Peyer's patch (tissue), 4 donors: ENCODE results near the gene ACTMAP. TPM values are rescaled to one million over a fixed set of nuclear protein-coding genes. Genes with fewer than 3 reads are reported as not detected.

ENCODE experiments used
- DNase-seq, 3 donors: peaks; one replicate each; pipeline ENCODE4 v3.0.0-alpha.2; 2017 to 2019
- H3K27ac ChIP-seq, 4 donors: fragments of 200-600 bp; sonication (generic); one replicate each; pipeline ENCODE4 v1.5.1; 2016 to 2019
- H3K27me3 ChIP-seq, 2 donors: fragments of 200-600 bp; sonication (generic); one replicate each; pipeline ENCODE4 v1.5.1; 2019
- H3K36me3 ChIP-seq, 3 donors: fragments of 200-600 bp; sonication (generic); one replicate each; pipeline ENCODE4 v1.5.1; 2016 to 2019
- H3K4me1 ChIP-seq, 4 donors: fragments of 200-600 bp; sonication (generic); one replicate each; pipeline ENCODE4 v1.5.1; 2016 to 2019
- H3K4me3 ChIP-seq, 4 donors: fragments of 200-600 bp; sonication (generic); 1 replicate in 3 of 4; 2 replicates in 1 of 4; pipeline ENCODE4 v1.5.1; 2016 to 2019; ENCODE audit warnings: mild to moderate bottlenecking in 1 of 4
- H3K9me3 ChIP-seq, 4 donors: fragments of 200-600 bp; sonication (generic); one replicate each; pipeline ENCODE4 v1.5.1; 2016 to 2019; ENCODE audit warnings: mild to moderate bottlenecking in 1 of 4
- POLR2A ChIP-seq, 2 donors: fragments of 450-650 bp; IDR thresholded peaks; one replicate each; pipeline ENCODE4 v1.5.1; 2017; ENCODE audit warnings: antibody characterized with exemption in 2 of 2, mild to moderate bottlenecking in 2 of 2, moderate library complexity in 2 of 2
- total RNA-seq, 4 donors: library from RNA; depleted of rRNA; stranded (reverse); fragments of >200 nt; gene quantifications; one replicate each; pipeline ENCODE4 v1.1.0, GENCODE V29; 2016
- TF ChIP-seq, protein P1 (sequence below), 6 experiments: fragments of 450-650 bp in 4 of 6; fragments of 200-600 bp in 2 of 6; sonication (generic) in 1 of 6; IDR thresholded peaks; one replicate each; pipeline ENCODE4 v1.5.1; 2017 to 2019; ENCODE audit warnings: antibody characterized with exemption in 6 of 6, mild to moderate bottlenecking in 3 of 6, moderate library complexity in 1 of 6

The ACTMAP gene
- total RNA-seq, 4 donors from 2014 or later = 7.4 to 33.0 (median 21.6) TPM

DNA sequence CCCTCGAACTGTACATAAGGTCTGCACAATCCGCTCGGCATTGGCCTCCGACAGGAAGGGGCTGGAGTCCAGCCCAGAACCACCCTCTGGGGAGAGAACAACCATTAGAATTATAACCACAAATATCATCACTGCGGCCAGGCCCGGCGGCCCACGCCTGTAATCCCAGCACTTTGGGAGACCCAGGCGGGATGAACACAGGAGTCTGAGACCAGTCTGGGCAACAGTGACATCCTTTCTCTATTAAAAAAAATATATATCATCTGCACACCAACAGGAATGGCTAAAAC, 45.0 kb downstream of the ACTMAP start:
- TF ChIP-seq, protein P1, sequence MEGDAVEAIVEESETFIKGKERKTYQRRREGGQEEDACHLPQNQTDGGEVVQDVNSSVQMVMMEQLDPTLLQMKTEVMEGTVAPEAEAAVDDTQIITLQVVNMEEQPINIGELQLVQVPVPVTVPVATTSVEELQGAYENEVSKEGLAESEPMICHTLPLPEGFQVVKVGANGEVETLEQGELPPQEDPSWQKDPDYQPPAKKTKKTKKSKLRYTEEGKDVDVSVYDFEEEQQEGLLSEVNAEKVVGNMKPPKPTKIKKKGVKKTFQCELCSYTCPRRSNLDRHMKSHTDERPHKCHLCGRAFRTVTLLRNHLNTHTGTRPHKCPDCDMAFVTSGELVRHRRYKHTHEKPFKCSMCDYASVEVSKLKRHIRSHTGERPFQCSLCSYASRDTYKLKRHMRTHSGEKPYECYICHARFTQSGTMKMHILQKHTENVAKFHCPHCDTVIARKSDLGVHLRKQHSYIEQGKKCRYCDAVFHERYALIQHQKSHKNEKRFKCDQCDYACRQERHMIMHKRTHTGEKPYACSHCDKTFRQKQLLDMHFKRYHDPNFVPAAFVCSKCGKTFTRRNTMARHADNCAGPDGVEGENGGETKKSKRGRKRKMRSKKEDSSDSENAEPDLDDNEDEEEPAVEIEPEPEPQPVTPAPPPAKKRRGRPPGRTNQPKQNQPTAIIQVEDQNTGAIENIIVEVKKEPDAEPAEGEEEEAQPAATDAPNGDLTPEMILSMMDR (IDR thresholded peaks at IDR 0.05) = no peak
- no peak for TF ChIP-seq POLR2A (IDR thresholded peaks at IDR 0.05)
- Histone ChIP-seq H3K27ac (no peak overlapping the region), H3K4me3 (no peak overlapping the region), H3K36me3 (peaks cover 0 to 78% (median 0%) of the 10 kb centered on the region in 3 donors), H3K4me1 (no peaks in the 10 kb centered on the region), H3K9me3 (no peaks in the 10 kb centered on the region), H3K27me3 (no peaks in the 10 kb centered on the region)
- DNase-seq = no peak

- H3K27me3 ChIP-seq = no peaks in the 10 kb centered on the region
- H3K9me3 ChIP-seq = no peaks in the 10 kb centered on the region
- TF ChIP-seq, protein P1 (IDR thresholded peaks at IDR 0.05) = no peak
- TF ChIP-seq POLR2A (IDR thresholded peaks at IDR 0.05) = no peak
- peaks cover 0 to 80% (median 0%) of the 10 kb centered on the region in 3 donors for H3K36me3 ChIP-seq
- no peaks in the 10 kb centered on the region for H3K4me1 ChIP-seq
- no peak overlapping the region for H3K27ac ChIP-seq
- no peak overlapping the region for H3K4me3 ChIP-seq
- DNase-seq = no peak
These were observed 45.6 kb downstream of the ACTMAP start for GRCh38 chr19:40704491-40705361.

DNA sequence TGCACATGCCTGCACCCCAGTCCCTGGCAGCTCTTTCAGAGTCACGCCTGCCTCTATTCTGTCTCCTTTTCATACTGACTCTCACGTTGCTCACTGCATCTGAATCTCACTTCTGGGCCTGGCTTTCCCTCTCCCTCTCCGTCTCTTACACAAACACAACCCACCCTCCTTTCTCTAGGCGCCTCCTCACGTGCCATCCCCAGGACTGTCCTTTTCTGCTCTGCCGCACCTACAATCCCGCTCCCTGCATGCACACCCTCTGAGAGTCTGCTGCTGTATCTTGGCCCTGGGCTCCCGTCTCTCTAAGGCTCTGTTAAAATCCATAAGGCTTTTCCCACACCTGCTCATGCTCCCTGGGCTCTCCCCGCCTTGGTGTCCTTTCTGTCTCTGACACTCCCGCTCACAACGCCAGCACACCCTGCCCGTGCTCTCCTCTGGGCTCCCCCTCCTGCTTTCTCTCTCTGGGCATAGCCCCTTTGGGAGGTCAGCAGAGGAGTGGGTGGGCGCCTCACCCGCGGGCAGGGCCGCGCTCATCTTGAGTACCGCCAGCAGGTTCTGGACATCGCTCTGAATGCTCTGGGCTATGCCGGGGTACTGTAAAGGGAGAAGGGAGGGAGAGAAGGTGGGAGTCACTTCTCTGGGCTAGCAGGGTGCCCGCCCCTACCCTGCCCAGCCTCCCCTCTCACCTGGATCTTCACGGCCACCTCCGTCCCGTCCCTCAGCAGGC, 47.1 kb downstream of the ACTMAP start:
- Histone ChIP-seq H3K27me3 (no peaks in the 10 kb centered on the region), H3K9me3 (no peaks in the 10 kb centered on the region), H3K4me3 (no peak overlapping the region), H3K4me1 (no peaks in the 10 kb centered on the region), H3K27ac (no peak overlapping the region), H3K36me3 (peaks cover 0 to 72% (median 0%) of the 10 kb centered on the region in 3 donors)
- TF ChIP-seq POLR2A (IDR thresholded peaks at IDR 0.05) = no peak
- TF ChIP-seq, protein P1 (IDR thresholded peaks at IDR 0.05) = no peak
- no peak for DNase-seq

DNA sequence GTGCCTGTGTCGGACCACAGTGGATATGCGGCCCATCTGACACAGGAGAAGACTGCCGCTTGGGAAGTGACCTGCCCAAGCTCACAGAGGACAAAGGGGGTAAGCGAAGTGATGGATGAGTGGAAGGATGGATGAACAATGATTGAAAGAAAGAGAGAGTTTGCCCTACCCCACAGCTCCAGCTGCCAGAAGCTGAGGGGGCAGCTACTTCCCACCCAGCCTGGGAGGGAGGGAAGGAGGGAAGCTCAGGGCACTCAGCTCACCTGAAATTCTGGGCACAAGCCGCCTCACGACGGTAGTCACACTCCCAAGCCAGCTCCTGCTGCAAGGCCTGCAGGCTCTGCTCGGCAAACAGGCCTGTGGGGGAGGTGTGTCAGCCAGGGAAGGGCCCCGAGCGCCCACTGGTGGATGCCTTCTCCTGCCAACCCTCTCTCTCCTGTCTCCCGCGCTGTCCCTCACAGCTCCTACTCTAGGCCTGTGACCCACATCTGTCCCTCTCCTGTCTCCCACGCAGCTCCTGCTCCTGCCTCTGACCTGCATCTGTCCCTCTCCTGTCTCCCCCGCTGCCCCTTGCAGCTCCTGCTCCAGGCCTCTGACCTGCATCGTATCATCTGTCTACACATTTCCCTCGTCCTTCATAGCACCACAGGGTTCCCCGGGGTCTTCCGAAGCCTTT, 47.8 kb downstream of the ACTMAP start:
- H3K9me3 ChIP-seq = no peaks in the 10 kb centered on the region
- H3K36me3 ChIP-seq = peaks cover 0 to 67% (median 0%) of the 10 kb centered on the region in 3 donors
- H3K4me3 ChIP-seq = no peak overlapping the region
- TF ChIP-seq, protein P1 (IDR thresholded peaks at IDR 0.05) = peak in 1 of 6 experiments; percentile 31
- no peak for TF ChIP-seq POLR2A (IDR thresholded peaks at IDR 0.05)
- no peak overlapping the region for H3K27ac ChIP-seq
- H3K4me1 ChIP-seq = no peaks in the 10 kb centered on the region
- H3K27me3 ChIP-seq = no peaks in the 10 kb centered on the region
- DNase-seq = no peak

DNA sequence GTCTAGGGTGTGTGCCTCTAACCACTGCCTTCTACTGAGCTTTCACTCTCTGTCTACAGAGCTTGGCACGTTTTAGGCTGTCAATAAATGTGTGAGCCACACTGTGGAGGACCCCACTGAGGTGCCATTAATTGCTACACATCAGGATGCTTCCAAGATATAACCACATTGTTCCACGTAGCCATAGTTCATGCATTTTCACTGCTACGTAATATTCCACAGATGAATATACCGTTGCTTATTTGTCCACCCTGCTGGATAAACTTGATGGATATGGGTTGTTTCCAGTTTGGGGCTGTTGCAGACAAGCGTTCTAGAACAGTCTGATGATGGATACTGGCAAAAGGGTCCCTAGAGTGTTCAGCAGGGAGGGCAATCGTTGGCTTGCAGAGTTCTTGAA, 48.5 kb downstream of the ACTMAP start:
- Histone ChIP-seq H3K27ac (no peak overlapping the region), H3K4me3 (no peak overlapping the region), H3K27me3 (no peaks in the 10 kb centered on the region), H3K4me1 (no peaks in the 10 kb centered on the region), H3K9me3 (no peaks in the 10 kb centered on the region), H3K36me3 (peaks cover 0 to 62% (median 0%) of the 10 kb centered on the region in 3 donors)
- TF ChIP-seq, protein P1 (IDR thresholded peaks at IDR 0.05) = no peak
- TF ChIP-seq POLR2A (IDR thresholded peaks at IDR 0.05) = no peak
- no peak for DNase-seq
